ENCODE measurements around the gene LLGL1. TPM values are rescaled to one million over a fixed set of nuclear protein-coding genes. Genes with fewer than 3 reads are reported as not detected.
A peak's percentile ranks its signal among the peaks of the same experiment; 100 is the strongest.

Gene LLGL1
- total RNA-seq, 1 donor, result 40.7 TPM

- no peak overlapping the region for H3K4me3 ChIP-seq (ENCODE audit: low read depth, low read length)
- DNase-seq (ENCODE audit: low read depth), result no peak
- TF ChIP-seq CTCF (IDR thresholded peaks at IDR 0.05; ENCODE audit: insufficient read depth, low read length), result no peak
Measured at GRCh38 chr17:18262641-18263040, 37.2 kb downstream of the LLGL1 start.

- no peak for TF ChIP-seq CTCF (IDR thresholded peaks at IDR 0.05; ENCODE audit: insufficient read depth, low read length)
- no peak for DNase-seq (ENCODE audit: low read depth)
- H3K4me3 ChIP-seq (ENCODE audit: low read depth, low read length), result no peak overlapping the region
Measured at GRCh38 chr17:18263885-18264682, 38.6 kb downstream of the LLGL1 start.

- no peak overlapping the region for H3K4me3 ChIP-seq (ENCODE audit: low read depth, low read length)
- TF ChIP-seq CTCF (IDR thresholded peaks at IDR 0.05; ENCODE audit: insufficient read depth, low read length), result no peak
- DNase-seq (ENCODE audit: low read depth), result no peak
Measured at GRCh38 chr17:18267366-18267765, 41.9 kb downstream of the LLGL1 start.

- no peak overlapping the region for H3K4me3 ChIP-seq (ENCODE audit: low read depth, low read length)
- peak; percentile 37 for DNase-seq (ENCODE audit: low read depth)
- TF ChIP-seq CTCF (IDR thresholded peaks at IDR 0.05; ENCODE audit: insufficient read depth, low read length), result no peak
Measured at GRCh38 chr17:18267927-18268711, 42.7 kb downstream of the LLGL1 start.

- DNase-seq (ENCODE audit: low read depth), result no peak
- TF ChIP-seq CTCF (IDR thresholded peaks at IDR 0.05; ENCODE audit: insufficient read depth, low read length), result no peak
- H3K4me3 ChIP-seq (ENCODE audit: low read depth, low read length), result no peak overlapping the region
Measured at GRCh38 chr17:18270046-18270931, 44.9 kb downstream of the LLGL1 start.

- no peak for DNase-seq (ENCODE audit: low read depth)
- no peak for TF ChIP-seq CTCF (IDR thresholded peaks at IDR 0.05; ENCODE audit: insufficient read depth, low read length)
- no peak overlapping the region for H3K4me3 ChIP-seq (ENCODE audit: low read depth, low read length)
Measured at GRCh38 chr17:18277076-18277475, 51.6 kb downstream of the LLGL1 start.

All from fibroblast of the aortic adventitia (primary cell).